ENCODE results near the gene MAP6. TPM values are rescaled to one million over a fixed set of nuclear protein-coding genes. Genes with fewer than 3 reads are reported as not detected.
A peak's percentile ranks its signal among the peaks of the same experiment; 100 is the strongest.

The MAP6 gene
- total RNA-seq, 1 donor from 2014 or later = 26.4 TPM

DNA sequence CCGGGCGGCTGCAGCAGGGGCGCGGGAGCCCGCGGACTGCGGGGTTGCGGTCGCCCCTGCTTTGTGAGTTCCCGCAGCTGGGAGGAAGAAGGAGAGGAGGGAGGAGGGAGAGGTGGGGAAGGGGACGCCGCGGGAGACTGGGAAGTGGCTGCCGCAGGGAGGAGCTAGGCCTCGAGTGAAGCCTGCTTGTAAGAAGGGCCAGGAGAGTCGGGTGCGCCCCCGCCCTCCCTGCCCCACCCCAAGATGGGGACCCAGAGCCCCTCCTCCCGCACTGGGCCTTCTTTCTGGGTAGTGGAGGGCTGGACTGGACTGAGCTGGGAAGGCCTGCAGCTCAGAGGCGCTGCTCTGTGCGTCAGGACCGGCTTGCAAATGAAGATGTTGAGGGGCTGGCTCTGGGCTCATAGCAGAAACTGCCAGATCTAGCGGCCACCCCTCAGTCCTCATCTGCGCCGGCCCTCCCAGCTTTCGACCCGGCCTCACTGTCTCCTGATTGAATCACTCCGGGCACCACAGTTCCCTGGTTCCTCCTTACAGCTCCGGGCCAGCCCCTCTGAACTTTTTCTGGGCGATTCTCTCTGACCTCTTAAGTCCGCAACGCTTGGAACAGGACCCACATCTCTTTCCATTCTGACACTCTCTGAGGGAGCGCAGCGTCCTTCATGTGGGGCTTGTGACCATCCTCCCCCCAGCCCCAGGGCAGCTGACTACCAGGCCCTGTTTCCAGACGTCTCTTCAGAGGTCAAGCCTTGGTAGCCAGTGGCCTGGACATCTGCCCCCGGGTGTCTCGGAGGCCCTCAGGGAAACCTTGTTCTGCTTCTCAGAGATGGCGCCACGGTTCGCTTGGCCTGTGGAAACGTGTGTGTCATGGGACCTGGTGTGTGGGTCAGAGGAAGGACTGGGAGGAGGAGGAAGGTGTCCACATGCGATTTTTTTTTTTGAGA, 84.8 kb downstream of the MAP6 start:
- TF ChIP-seq, protein P1, sequence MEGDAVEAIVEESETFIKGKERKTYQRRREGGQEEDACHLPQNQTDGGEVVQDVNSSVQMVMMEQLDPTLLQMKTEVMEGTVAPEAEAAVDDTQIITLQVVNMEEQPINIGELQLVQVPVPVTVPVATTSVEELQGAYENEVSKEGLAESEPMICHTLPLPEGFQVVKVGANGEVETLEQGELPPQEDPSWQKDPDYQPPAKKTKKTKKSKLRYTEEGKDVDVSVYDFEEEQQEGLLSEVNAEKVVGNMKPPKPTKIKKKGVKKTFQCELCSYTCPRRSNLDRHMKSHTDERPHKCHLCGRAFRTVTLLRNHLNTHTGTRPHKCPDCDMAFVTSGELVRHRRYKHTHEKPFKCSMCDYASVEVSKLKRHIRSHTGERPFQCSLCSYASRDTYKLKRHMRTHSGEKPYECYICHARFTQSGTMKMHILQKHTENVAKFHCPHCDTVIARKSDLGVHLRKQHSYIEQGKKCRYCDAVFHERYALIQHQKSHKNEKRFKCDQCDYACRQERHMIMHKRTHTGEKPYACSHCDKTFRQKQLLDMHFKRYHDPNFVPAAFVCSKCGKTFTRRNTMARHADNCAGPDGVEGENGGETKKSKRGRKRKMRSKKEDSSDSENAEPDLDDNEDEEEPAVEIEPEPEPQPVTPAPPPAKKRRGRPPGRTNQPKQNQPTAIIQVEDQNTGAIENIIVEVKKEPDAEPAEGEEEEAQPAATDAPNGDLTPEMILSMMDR (IDR thresholded peaks at IDR 0.05) = no peak
- no peaks in the 10 kb centered on the region for H3K27me3 Mint-ChIP-seq (ENCODE audit: low read depth)
- peak overlapping the region; percentile 89 for H3K27ac Mint-ChIP-seq (ENCODE audit: unreplicated experiment)
- H3K4me1 Mint-ChIP-seq (ENCODE audit: low read depth) = peaks cover 23% of the 10 kb centered on the region
- no peaks in the 10 kb centered on the region for H3K9me3 Mint-ChIP-seq (ENCODE audit: low read depth)
- no peaks in the 10 kb centered on the region for H3K36me3 Mint-ChIP-seq (ENCODE audit: low read depth)
- H3K4me3 Mint-ChIP-seq (ENCODE audit: unreplicated experiment) = peak overlapping the region; percentile 75
- no peak for DNase-seq (ENCODE audit: low spot score)

DNA sequence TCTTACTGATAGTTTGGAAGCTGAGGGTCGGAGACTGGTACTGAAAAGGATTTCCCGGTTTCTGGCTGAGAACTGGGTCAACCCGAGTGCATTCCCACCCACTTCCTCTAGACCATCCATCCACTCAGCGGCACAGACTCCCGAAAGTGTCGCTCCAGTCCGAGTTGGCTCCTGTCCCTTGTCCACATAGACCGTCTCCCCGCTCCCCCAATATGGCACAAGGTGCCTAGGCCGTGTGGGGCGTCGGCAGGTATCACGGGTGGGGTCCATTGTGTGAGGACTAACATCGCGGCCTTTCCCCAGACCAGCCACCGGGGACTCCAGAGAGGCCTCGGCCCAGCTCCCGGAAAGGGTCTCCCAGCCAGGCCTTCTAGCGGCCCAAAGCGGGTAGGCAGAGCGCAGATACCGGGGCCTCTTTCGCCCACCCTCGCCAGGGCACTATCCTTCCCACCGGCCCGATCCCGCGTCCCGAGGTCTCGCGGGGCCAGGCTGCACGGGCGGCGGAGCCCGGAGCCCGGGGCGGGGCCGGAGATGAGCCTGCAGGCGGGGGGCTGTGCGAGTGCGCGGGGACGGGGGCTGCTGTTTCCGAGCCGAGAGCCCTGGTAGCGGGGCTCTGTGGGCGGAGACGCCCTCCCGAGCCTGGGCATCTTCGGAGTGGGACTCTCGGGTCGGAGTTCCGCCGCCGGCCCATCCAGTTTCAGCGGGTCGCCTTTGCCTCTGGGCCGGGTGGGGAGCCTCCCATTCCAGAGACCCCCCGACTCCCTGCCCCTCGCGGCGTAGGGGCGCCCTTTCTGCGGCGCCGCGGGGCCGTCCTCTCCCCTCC, 85.7 kb downstream of the MAP6 start:
- Mint-ChIP-seq H3K4me1 (ENCODE audit: low read depth) (peaks cover 27% of the 10 kb centered on the region), H3K4me3 (ENCODE audit: unreplicated experiment) (peak overlapping the region; percentile 75), H3K36me3 (ENCODE audit: low read depth) (no peaks in the 10 kb centered on the region), H3K27me3 (ENCODE audit: low read depth) (no peaks in the 10 kb centered on the region), H3K27ac (ENCODE audit: unreplicated experiment) (peak overlapping the region; percentile 82), H3K9me3 (ENCODE audit: low read depth) (no peaks in the 10 kb centered on the region)
- DNase-seq (ENCODE audit: low spot score) = no peak
- TF ChIP-seq, protein P1 (IDR thresholded peaks at IDR 0.05) = peak; percentile 65

DNA sequence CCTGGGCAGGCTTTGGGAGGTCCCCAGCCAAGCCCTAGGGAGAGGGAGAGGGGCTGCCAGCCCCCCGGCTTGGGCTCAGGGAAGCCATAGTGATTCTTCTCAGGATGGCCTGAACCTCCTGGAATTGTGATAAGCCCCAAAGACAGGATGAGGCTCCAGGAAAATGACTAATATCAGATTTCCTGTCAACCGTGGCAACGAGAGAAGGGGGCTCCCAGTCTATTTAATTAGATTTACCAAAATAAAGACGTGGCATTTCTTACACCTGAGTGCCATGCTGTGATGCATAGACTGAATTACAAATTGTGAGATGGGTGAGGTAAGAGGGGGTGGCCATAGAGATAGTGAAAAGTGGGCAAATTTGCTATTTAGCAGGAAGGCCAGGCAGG, 86.3 kb downstream of the MAP6 start:
- DNase-seq (ENCODE audit: low spot score) = no peak
- Mint-ChIP-seq H3K27ac (ENCODE audit: unreplicated experiment) (peak overlapping the region; percentile 82), H3K27me3 (ENCODE audit: low read depth) (no peaks in the 10 kb centered on the region), H3K4me3 (ENCODE audit: unreplicated experiment) (peak overlapping the region; percentile 75), H3K36me3 (ENCODE audit: low read depth) (no peaks in the 10 kb centered on the region), H3K9me3 (ENCODE audit: low read depth) (no peaks in the 10 kb centered on the region), H3K4me1 (ENCODE audit: low read depth) (peaks cover 27% of the 10 kb centered on the region)
- TF ChIP-seq, protein P1 (IDR thresholded peaks at IDR 0.05) = no peak

DNA sequence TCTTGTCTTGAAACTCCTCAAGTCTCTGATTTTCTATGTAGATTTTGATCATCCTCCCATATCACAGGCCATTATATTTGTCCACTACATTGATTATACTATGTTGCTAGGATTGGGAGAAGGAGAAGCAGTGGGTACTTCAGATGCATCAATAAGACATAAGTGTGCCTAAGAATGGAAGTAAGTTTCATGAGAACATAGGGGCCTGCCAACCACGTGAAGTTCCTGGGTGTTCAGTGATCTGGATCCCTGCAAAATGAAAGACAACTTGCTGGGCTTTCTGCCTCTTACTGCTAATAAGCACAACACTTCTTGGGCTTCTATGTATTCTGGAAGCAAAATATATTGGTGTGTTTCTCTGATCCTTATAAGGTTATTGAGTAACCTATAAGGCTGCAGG, 89.0 kb downstream of the MAP6 start:
- TF ChIP-seq, protein P1 (IDR thresholded peaks at IDR 0.05) = no peak
- H3K27me3 Mint-ChIP-seq (ENCODE audit: low read depth) = no peaks in the 10 kb centered on the region
- no peaks in the 10 kb centered on the region for H3K36me3 Mint-ChIP-seq (ENCODE audit: low read depth)
- no peak overlapping the region for H3K4me3 Mint-ChIP-seq (ENCODE audit: unreplicated experiment)
- H3K27ac Mint-ChIP-seq (ENCODE audit: unreplicated experiment) = no peak overlapping the region
- DNase-seq (ENCODE audit: low spot score) = no peak
- peaks cover 33% of the 10 kb centered on the region for H3K4me1 Mint-ChIP-seq (ENCODE audit: low read depth)
- no peaks in the 10 kb centered on the region for H3K9me3 Mint-ChIP-seq (ENCODE audit: low read depth)

DNA sequence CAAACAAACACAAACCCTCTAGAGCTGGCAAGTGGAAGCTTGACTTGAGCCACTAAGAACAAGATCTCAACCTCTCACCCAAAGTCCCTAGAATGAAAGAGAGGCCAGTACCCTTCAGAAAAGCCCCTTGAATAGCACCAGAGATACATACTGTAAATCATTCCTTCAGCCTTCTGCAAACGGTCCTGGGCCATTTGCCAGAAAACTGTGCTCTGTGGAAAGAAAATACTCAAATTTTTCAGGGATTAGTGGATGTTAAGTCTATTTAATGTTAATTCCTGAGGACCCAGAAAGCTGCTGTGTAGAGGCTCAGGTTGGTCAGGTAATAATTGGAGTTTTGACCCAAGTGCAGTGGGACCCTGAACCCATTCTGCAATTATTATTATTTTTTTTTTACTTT, 89.9 kb downstream of the MAP6 start:
- no peaks in the 10 kb centered on the region for H3K27me3 Mint-ChIP-seq (ENCODE audit: low read depth)
- TF ChIP-seq, protein P1 (IDR thresholded peaks at IDR 0.05) = no peak
- peaks cover 28% of the 10 kb centered on the region for H3K4me1 Mint-ChIP-seq (ENCODE audit: low read depth)
- H3K4me3 Mint-ChIP-seq (ENCODE audit: unreplicated experiment) = no peak overlapping the region
- H3K36me3 Mint-ChIP-seq (ENCODE audit: low read depth) = peaks cover under 1% of the 10 kb centered on the region
- no peaks in the 10 kb centered on the region for H3K9me3 Mint-ChIP-seq (ENCODE audit: low read depth)
- H3K27ac Mint-ChIP-seq (ENCODE audit: unreplicated experiment) = peak overlapping the region; percentile 59
- DNase-seq (ENCODE audit: low spot score) = no peak

All from chondrocyte (in vitro differentiated cells).